ENCODE measurements around the gene DOCK4.
A peak's percentile ranks its signal among the peaks of the same experiment; 100 is the strongest.

The DOCK4 gene

GRCh38 chr7:111864291-111864976, 341.8 kb downstream of the DOCK4 start:
- TF ChIP-seq, protein P1, sequence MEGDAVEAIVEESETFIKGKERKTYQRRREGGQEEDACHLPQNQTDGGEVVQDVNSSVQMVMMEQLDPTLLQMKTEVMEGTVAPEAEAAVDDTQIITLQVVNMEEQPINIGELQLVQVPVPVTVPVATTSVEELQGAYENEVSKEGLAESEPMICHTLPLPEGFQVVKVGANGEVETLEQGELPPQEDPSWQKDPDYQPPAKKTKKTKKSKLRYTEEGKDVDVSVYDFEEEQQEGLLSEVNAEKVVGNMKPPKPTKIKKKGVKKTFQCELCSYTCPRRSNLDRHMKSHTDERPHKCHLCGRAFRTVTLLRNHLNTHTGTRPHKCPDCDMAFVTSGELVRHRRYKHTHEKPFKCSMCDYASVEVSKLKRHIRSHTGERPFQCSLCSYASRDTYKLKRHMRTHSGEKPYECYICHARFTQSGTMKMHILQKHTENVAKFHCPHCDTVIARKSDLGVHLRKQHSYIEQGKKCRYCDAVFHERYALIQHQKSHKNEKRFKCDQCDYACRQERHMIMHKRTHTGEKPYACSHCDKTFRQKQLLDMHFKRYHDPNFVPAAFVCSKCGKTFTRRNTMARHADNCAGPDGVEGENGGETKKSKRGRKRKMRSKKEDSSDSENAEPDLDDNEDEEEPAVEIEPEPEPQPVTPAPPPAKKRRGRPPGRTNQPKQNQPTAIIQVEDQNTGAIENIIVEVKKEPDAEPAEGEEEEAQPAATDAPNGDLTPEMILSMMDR (IDR thresholded peaks at IDR 0.05; ENCODE audit: low read depth, low read length) = no peak
- no peak overlapping the region for H3K4me3 ChIP-seq (ENCODE audit: low read depth, low read length)

DNA sequence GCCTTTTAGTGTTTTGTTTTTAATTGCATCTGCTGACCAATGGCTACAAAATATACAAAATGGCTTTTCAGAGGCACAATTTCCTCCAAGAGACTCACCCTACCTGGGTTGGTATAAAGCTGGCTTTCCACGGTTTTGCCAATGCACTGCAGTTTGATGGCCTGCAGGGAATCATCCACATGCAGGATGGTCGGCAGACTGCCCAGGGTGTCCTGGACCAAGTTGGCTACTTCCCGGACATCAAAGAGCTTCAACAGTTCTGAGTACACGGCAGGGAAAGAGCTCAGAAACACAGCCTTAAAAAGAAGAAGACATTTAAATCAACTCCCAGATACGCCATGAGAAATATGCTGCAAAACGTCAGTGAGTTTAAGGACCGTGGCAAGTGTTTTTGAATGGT, 342.9 kb downstream of the DOCK4 start:
- H3K4me3 ChIP-seq (ENCODE audit: low read depth, low read length) = no peak overlapping the region
- TF ChIP-seq, protein P1 (IDR thresholded peaks at IDR 0.05; ENCODE audit: low read depth, low read length) = no peak

- no peak overlapping the region for H3K4me3 ChIP-seq (ENCODE audit: low read depth, low read length)
- TF ChIP-seq, protein P1 (IDR thresholded peaks at IDR 0.05; ENCODE audit: low read depth, low read length) = no peak
Measured at GRCh38 chr7:111860248-111860647, 346.0 kb downstream of the DOCK4 start.

DNA sequence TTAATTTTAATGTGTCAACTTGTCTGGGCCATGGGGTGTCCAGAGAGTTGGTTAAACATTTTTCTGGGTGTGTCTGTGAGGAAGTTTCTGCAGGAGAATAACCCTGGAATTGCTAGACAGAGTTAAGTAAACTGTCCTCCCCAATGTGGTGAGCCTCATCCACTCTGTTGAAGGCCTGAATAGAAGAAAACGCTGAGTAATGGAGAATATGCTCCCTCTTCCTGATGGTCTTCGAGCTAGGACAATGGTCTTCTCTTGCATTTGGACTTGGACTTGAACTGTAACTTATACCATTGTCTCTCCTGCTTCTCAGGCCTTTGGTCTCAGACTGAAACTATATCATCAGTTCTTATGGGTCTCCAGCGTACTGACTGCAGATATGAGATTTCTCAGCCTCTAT, 347.9 kb downstream of the DOCK4 start:
- no peak overlapping the region for H3K4me3 ChIP-seq (ENCODE audit: low read depth, low read length)
- TF ChIP-seq, protein P1 (IDR thresholded peaks at IDR 0.05; ENCODE audit: low read depth, low read length) = no peak

DNA sequence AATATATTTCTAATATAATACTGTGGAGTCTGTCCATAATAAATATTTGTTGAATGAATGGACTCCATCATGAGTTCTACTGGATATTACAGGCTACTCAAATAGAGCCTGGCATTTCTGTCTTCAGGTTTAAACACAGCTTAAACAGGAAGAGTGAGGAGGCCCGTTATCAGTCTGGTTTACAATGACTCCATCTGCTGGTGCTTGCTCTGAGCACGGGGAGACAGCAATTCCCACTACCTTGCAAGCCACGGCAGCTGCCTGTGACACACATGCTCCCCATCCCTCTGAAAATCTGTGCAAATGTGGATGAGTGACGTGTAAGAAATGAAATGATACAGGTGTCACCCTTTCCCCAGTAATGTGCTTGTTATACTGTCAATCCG, 350.4 kb downstream of the DOCK4 start:
- TF ChIP-seq, protein P1 (IDR thresholded peaks at IDR 0.05; ENCODE audit: low read depth, low read length) = no peak
- no peak overlapping the region for H3K4me3 ChIP-seq (ENCODE audit: low read depth, low read length)

DNA sequence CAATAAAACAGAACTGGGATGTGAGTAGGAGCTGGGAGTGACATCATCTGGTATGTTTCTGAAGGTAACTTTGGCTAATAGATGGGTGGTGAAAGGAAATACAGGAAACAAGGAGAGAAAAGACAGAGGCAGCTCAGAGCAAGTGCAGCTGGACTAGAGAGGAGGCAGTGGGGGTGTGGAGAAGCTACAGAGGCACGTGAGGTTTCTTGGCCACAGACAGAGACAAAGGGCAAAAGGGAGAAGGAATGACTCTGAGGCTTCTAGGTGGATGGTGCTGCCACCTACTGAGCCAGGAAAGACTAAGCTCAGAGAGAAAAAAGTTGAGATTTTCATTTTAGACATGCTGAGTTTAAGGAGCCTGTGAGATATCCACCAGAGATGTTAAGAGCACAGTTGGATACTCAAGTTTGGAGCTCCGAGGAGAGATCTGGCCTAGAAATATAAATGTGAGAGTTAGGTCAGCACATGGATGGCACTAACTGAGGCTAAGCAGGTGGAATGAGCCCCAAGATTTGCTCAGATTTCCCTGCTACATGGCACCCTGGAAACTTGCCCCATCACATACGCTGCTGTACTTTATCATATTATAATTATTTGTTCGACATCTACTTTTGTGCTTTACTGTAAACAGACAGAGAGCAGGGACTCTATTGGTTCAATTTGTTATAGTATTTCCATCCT, 350.9 kb downstream of the DOCK4 start:
- H3K4me3 ChIP-seq (ENCODE audit: low read depth, low read length) = no peak overlapping the region
- TF ChIP-seq, protein P1 (IDR thresholded peaks at IDR 0.05; ENCODE audit: low read depth, low read length) = peak; percentile 41

Data from WI38 (cell line).